GM12878 (cell line): ENCODE data around the gene SSTR1. TPM values are rescaled to one million over a fixed set of nuclear protein-coding genes. Genes with fewer than 3 reads are reported as not detected.

Experiments
- ATAC-seq: fragments of 200-7000 bp; cut with Tn5 transposase; 3 replicates; pipeline ENCODE4 v1.9.1; 2020; ENCODE audit warnings: mild to moderate bottlenecking, moderate library complexity
- BruUV-seq: library from RNA; stranded (reverse); fragments of 400-500 nt; replicated peaks from 2 replicates; lab custom pipeline; 2021; lab: Mats Ljungman, UMichigan
- CTCF ChIA-PET: fragments of 300-600 bp; sonication (Branson Sonifier 250); formaldehyde crosslinking; extraction: SDS; loops from one replicate; lab custom pipeline; 2021; ENCODE audit warnings: inconsistent platforms; lab: Yijun Ruan, JAX
- POLR2A ChIA-PET: fragments of 350-600 bp; formaldehyde crosslinking; extraction: SDS; loops from one replicate; lab custom pipeline; 2021; ENCODE audit warnings: inconsistent platforms; lab: Charles Lee
- RAD21 ChIA-PET: fragments of 300-600 bp; sonication (Branson Sonifier 250); formaldehyde crosslinking; loops from one replicate; lab custom pipeline; 2023; ENCODE audit warnings: antibody characterized with exemption; ENCODE audit not compliant: unreplicated experiment; lab: Charles Lee
- SMC1A ChIA-PET: fragments of 300-600 bp; sonication (Branson Sonifier 250); formaldehyde crosslinking; loops from one replicate; lab custom pipeline; 2023; ENCODE audit not compliant: unreplicated experiment, uncharacterized antibody; lab: Charles Lee
- DNase-seq: peaks from one replicate; pipeline ENCODE4 v3.0.0-alpha.2; 2011; ENCODE audit warnings: low read depth, low spot score
- FAIRE-seq: peaks from 3 replicates; lab custom pipeline; 2011; peaks lifted over from hg19 to GRCh38; lab: Jason Lieb, UNC
- H2AFZ ChIP-seq: 2 replicates; pipeline ENCODE4 v1.6.0; 2011; ENCODE audit warnings: low read depth, low read length, control low read depth; ENCODE audit not compliant: control insufficient read depth
- H3K27ac ChIP-seq: 2 replicates; pipeline ENCODE4 v1.5.1; 2011; ENCODE audit warnings: control low read depth; ENCODE audit not compliant: control insufficient read depth, insufficient read depth
- H3K27me3 ChIP-seq, 2 experiments: replicated peaks in 1 of 2; 2 replicates each; pipeline versions ENCODE4 v1.6.0 to v1.6.1; 2011; ENCODE audit warnings: low read length in 1 of 2; ENCODE audit not compliant: control insufficient read depth in 2 of 2, insufficient read depth in 2 of 2
- H3K36me3 ChIP-seq, 2 experiments: 2 replicates each; pipeline ENCODE4 v1.5.1; 2011; ENCODE audit warnings: low read length in 1 of 2; ENCODE audit not compliant: control insufficient read depth in 2 of 2, insufficient read depth in 2 of 2
- H3K4me1 ChIP-seq: 2 replicates; pipeline ENCODE4 v1.6.1; 2011; ENCODE audit warnings: mild to moderate bottlenecking, low read length, moderate library complexity, mixed read lengths; ENCODE audit not compliant: control insufficient read depth, insufficient read depth
- H3K4me2 ChIP-seq: 2 replicates; pipeline ENCODE4 v1.6.0; 2011; ENCODE audit warnings: control low read depth; ENCODE audit not compliant: control insufficient read depth, insufficient read depth
- H3K4me3 ChIP-seq: fragments of 200-600 bp; sonication (generic); 2 replicates; pipeline ENCODE4 v1.5.1; 2016
- H3K79me2 ChIP-seq: 2 replicates; pipeline ENCODE4 v1.6.0; 2011; ENCODE audit warnings: low read length; ENCODE audit not compliant: control insufficient read depth, insufficient read depth
- H3K9ac ChIP-seq: 2 replicates; pipeline ENCODE4 v1.8.0; 2011; ENCODE audit warnings: low read length, control low read depth, mixed read lengths; ENCODE audit not compliant: control insufficient read depth, insufficient read depth
- H3K9me3 ChIP-seq: replicated peaks from 3 replicates; pipeline ENCODE4 v1.5.1; 2011; ENCODE audit warnings: mild to moderate bottlenecking, low read length; ENCODE audit not compliant: control insufficient read depth, insufficient read depth
- H4K20me1 ChIP-seq: 2 replicates; pipeline ENCODE4 v1.6.0; 2011; ENCODE audit not compliant: control insufficient read depth, insufficient read depth
- CBX3 ChIP-seq: fragments of 200-600 bp; sonication (generic); IDR thresholded peaks from 2 replicates; pipeline ENCODE4 v1.6.1; 2016; ENCODE audit warnings: low read depth, borderline replicate concordance
- CUX1 ChIP-seq: IDR thresholded peaks from 2 replicates; pipeline ENCODE4 v1.6.1; 2012; ENCODE audit warnings: improper control_type of control experiment, low read depth, low read length; ENCODE audit not compliant: insufficient replicate concordance
- E2F8 ChIP-seq: fragments of 450-650 bp; IDR thresholded peaks from 2 replicates; pipeline ENCODE4 v1.6.1; 2018; ENCODE audit warnings: mild to moderate bottlenecking, low read depth, moderate library complexity; ENCODE audit not compliant: partially characterized antibody
- ESRRA ChIP-seq: IDR thresholded peaks from 2 replicates; pipeline ENCODE4 v1.6.1; 2012; ENCODE audit warnings: mild to moderate bottlenecking, low read length, improper control_type of control experiment
- NBN ChIP-seq: fragments of 450-650 bp; IDR thresholded peaks from 2 replicates; pipeline ENCODE4 v1.6.1; 2016
- PKNOX1 ChIP-seq: fragments of 450-650 bp; IDR thresholded peaks from 2 replicates; pipeline ENCODE4 v1.6.1; 2016; ENCODE audit warnings: mild to moderate bottlenecking
- RELB ChIP-seq: fragments of 450-650 bp; IDR thresholded peaks from 2 replicates; pipeline ENCODE4 v1.6.1; 2017; ENCODE audit warnings: low read depth, mild to moderate bottlenecking, moderate library complexity
- ZSCAN29 ChIP-seq: fragments of 450-650 bp; IDR thresholded peaks from 2 replicates; pipeline ENCODE4 v1.6.1; 2017; ENCODE audit warnings: mild to moderate bottlenecking, moderate library complexity
- WGBS: methylation state at CpG from one replicate; pipeline ENCODE4 v1.1.6; 2016; ENCODE audit warnings: low lambda C conversion rate; ENCODE audit not compliant: insufficient replicate concordance, insufficient coverage; ENCODE audit errors: missing lambda C conversion rate; 5-methylcytosine and 5-hydroxymethylcytosine counted together
- in situ Hi-C: fragments of 300-500 bp; cut with MboI; formaldehyde crosslinking; loops from 9 replicates; pipeline ENCODE4 v1.14.3; 2018; ENCODE audit warnings: mixed read lengths
- intact Hi-C: fragments of 100-400 bp; cut with micrococcal nuclease; formaldehyde crosslinking; loops from one replicate; pipeline ENCODE4 v1.14.2; 2022; ENCODE audit not compliant: unreplicated experiment
- polyA plus RNA-seq, 11 experiments: library from polyadenylated mRNA; depleted of rRNA in 4 of 11; unstranded in 6 of 11; stranded (reverse) in 5 of 11; fragments of >200 nt; fragmentation: Nextera tagmentation in 4 of 11; fragmentation: Illumina TruSeq in 1 of 11; extraction: Ambion mirVana in 4 of 11; extraction: Trizol in 1 of 11; gene quantifications; 1 replicate in 1 of 11; 2 replicates in 10 of 11; pipeline versions ENCODE4 v1.2.1 to v1.2.3, GENCODE V29; 2011 to 2016; ENCODE audit warnings: inconsistent platforms in 2 of 11, missing spikeins in 2 of 11, low read depth in 1 of 11
- total RNA-seq, 4 experiments: library from RNA; depleted of rRNA in 3 of 4; stranded (reverse); fragments of >200 nt in 3 of 4; fragmentation: Illumina TruSeq in 1 of 4; extraction: Trizol in 1 of 4; gene quantifications; 2 replicates each; pipeline versions ENCODE4 v1.2.1 to v1.2.3, GENCODE V29; 2013 to 2021

SSTR1 gene
- total and polyA plus RNA-seq, 10 of the 15 experiments (the other 5 are each of a cell fraction or from before 2014, with no cell fraction given), result 0.01 to 0.05 TPM; not detected in 8

GRCh38 chr14:38201137-38201828 lies 6.4 kb upstream of the SSTR1 start:
- ChIA-PET CTCF (interaction anchor here (1.1 to 1.5 kb wide), 2 partner anchors 49 to 57 kb away, joined by 3 read pairs; no protein-coding TSS in a partner anchor), RAD21 (no interaction called here), SMC1A (no interaction called here), POLR2A (no interaction called here)
- H2AFZ ChIP-seq, result no peak overlapping the region
- ATAC-seq (no peak), FAIRE-seq (no peak), DNase-seq (no peak)
- no peaks in the 10 kb centered on the region for H3K4me1 ChIP-seq
- no peaks in the 10 kb centered on the region for H3K79me2 ChIP-seq
- H3K4me2 ChIP-seq, result no peak overlapping the region
- no peak overlapping the region for H3K9ac ChIP-seq
- WGBS, result 22% methylated on average over 5 of the region's 5 CpGs
- no peak overlapping the region for H3K27ac ChIP-seq
- no peaks in the 10 kb centered on the region for H3K27me3 ChIP-seq
- no peak overlapping the region for H3K4me3 ChIP-seq
- intact Hi-C loops (no loop called here), in situ Hi-C loops (no loop called here)
- no peaks in the 10 kb centered on the region for H4K20me1 ChIP-seq
- no peaks in the 10 kb centered on the region for H3K9me3 ChIP-seq
- BruUV-seq, result no TSS peak
- no peaks in the 10 kb centered on the region for H3K36me3 ChIP-seq
- no peak for TF ChIP-seq E2F8
- no peak for TF ChIP-seq ESRRA
- TF ChIP-seq CUX1, result no peak
- no peak for TF ChIP-seq PKNOX1
- TF ChIP-seq NBN, result no peak
- no peak for TF ChIP-seq ZSCAN29
- TF ChIP-seq CBX3, result no peak
- TF ChIP-seq RELB, result no peak
